ENCODE results near the gene WASF2.

Gene WASF2

GRCh38 chr1:27521336-27521831 is 31.4 kb upstream of the WASF2 start:
- TF ChIP-seq CTCF (IDR thresholded peaks at IDR 0.05; ENCODE audit: low read depth, low read length, missing control alignments), result no peak
- H3K4me3 ChIP-seq (replicated peaks; ENCODE audit: low read depth, low read length), result no peak overlapping the region
- no peak for DNase-seq (ENCODE audit: extremely low read depth, low read depth)

- no peak overlapping the region for H3K4me3 ChIP-seq (replicated peaks; ENCODE audit: low read depth, low read length)
- DNase-seq (ENCODE audit: extremely low read depth, low read depth), result no peak
- TF ChIP-seq CTCF (IDR thresholded peaks at IDR 0.05; ENCODE audit: low read depth, low read length, missing control alignments), result no peak
Measured at GRCh38 chr1:27520651-27521050, 30.7 kb upstream of the WASF2 start.

GRCh38 chr1:27519331-27520258 is 29.6 kb upstream of the WASF2 start:
- no peak for TF ChIP-seq CTCF (IDR thresholded peaks at IDR 0.05; ENCODE audit: low read depth, low read length, missing control alignments)
- H3K4me3 ChIP-seq (replicated peaks; ENCODE audit: low read depth, low read length), result no peak overlapping the region
- DNase-seq (ENCODE audit: extremely low read depth, low read depth), result no peak

- no peak overlapping the region for H3K4me3 ChIP-seq (replicated peaks; ENCODE audit: low read depth, low read length)
- TF ChIP-seq CTCF (IDR thresholded peaks at IDR 0.05; ENCODE audit: low read depth, low read length, missing control alignments), result no peak
- no peak for DNase-seq (ENCODE audit: extremely low read depth, low read depth)
Measured at GRCh38 chr1:27518808-27519207, 28.8 kb upstream of the WASF2 start.

- no peak overlapping the region for H3K4me3 ChIP-seq (replicated peaks; ENCODE audit: low read depth, low read length)
- TF ChIP-seq CTCF (IDR thresholded peaks at IDR 0.05; ENCODE audit: low read depth, low read length, missing control alignments), result no peak
- no peak for DNase-seq (ENCODE audit: extremely low read depth, low read depth)
Measured at GRCh38 chr1:27517907-27518718, 28.1 kb upstream of the WASF2 start.

GRCh38 chr1:27517301-27517700 is 27.3 kb upstream of the WASF2 start:
- no peak for DNase-seq (ENCODE audit: extremely low read depth, low read depth)
- no peak overlapping the region for H3K4me3 ChIP-seq (replicated peaks; ENCODE audit: low read depth, low read length)
- no peak for TF ChIP-seq CTCF (IDR thresholded peaks at IDR 0.05; ENCODE audit: low read depth, low read length, missing control alignments)
